Activated T-helper 2 cell treated with anti-CD3 and anti-CD28 coated beads, Interferon-gamma antibody, Interleukin-2, Interleukin-4, amounts not matched to agents 10 μg/mL and 5 μg/mL and 100 μg/mL, durations not matched to agents 14 hours and 24 hours and 36 hours (primary cell): ENCODE data around the gene ZBTB42. TPM values are rescaled to one million over a fixed set of nuclear protein-coding genes. Genes with fewer than 3 reads are reported as not detected.

ENCODE experiments used
- DNase-seq: peaks from one replicate; pipeline ENCODE4 v3.0.0; 2021; ENCODE audit warnings: low spot score
- H3K27ac Mint-ChIP-seq: one replicate; pipeline ENCODE4 v1.8.0; 2021; ENCODE audit warnings: mixed read lengths
- H3K27me3 Mint-ChIP-seq: one replicate; pipeline ENCODE4 v1.8.0; 2021; ENCODE audit warnings: low read depth, mixed read lengths
- H3K36me3 Mint-ChIP-seq: one replicate; pipeline ENCODE4 v1.8.0; 2021; ENCODE audit warnings: low read depth, mixed read lengths
- H3K4me1 Mint-ChIP-seq: one replicate; pipeline ENCODE4 v1.8.0; 2021; ENCODE audit warnings: low read depth, mixed read lengths
- H3K4me3 Mint-ChIP-seq: one replicate; pipeline ENCODE4 v1.8.0; 2021; ENCODE audit warnings: low read depth, mild to moderate bottlenecking, moderate library complexity, mixed read lengths
- H3K9me3 Mint-ChIP-seq: one replicate; pipeline ENCODE4 v1.8.0; 2021; ENCODE audit warnings: mixed read lengths
- intact Hi-C: fragments of 100-400 bp; cut with micrococcal nuclease; formaldehyde crosslinking; loops from one replicate; pipeline ENCODE4 v1.15.1; 2023
- total RNA-seq: library from RNA; stranded (reverse); gene quantifications from 2 replicates; pipeline ENCODE4 v1.2.3, GENCODE V29; 2022

The ZBTB42 gene
- total RNA-seq, 1 donor from 2014 or later: 5.4 TPM

- H3K4me1 Mint-ChIP-seq: peaks cover 14% of the 10 kb centered on the region
- H3K36me3 Mint-ChIP-seq: peaks cover 37% of the 10 kb centered on the region
- no peaks in the 10 kb centered on the region for H3K27me3 Mint-ChIP-seq
- H3K9me3 Mint-ChIP-seq: no peaks in the 10 kb centered on the region
- intact Hi-C loops: loop anchor here (10.0 kb wide), 1 partner anchor 266 kb away; the partner anchor contains the start of gene CDCA4
- no peak overlapping the region for H3K27ac Mint-ChIP-seq
- no peak for DNase-seq
- no peak overlapping the region for H3K4me3 Mint-ChIP-seq
Observed at GRCh38 chr14:104758981-104759969, 41.6 kb upstream of the ZBTB42 start.

- Mint-ChIP-seq H3K9me3 (no peaks in the 10 kb centered on the region), H3K27me3 (no peaks in the 10 kb centered on the region), H3K4me1 (peaks cover 4% of the 10 kb centered on the region), H3K27ac (no peak overlapping the region), H3K36me3 (peaks cover 15% of the 10 kb centered on the region), H3K4me3 (no peak overlapping the region)
- DNase-seq: no peak
- intact Hi-C loops: loop anchor here (5.0 kb wide), 1 partner anchor 102 kb away; the partner anchor contains the start of gene CEP170B
Observed at GRCh38 chr14:104765517-104765916, 35.4 kb upstream of the ZBTB42 start.

DNA sequence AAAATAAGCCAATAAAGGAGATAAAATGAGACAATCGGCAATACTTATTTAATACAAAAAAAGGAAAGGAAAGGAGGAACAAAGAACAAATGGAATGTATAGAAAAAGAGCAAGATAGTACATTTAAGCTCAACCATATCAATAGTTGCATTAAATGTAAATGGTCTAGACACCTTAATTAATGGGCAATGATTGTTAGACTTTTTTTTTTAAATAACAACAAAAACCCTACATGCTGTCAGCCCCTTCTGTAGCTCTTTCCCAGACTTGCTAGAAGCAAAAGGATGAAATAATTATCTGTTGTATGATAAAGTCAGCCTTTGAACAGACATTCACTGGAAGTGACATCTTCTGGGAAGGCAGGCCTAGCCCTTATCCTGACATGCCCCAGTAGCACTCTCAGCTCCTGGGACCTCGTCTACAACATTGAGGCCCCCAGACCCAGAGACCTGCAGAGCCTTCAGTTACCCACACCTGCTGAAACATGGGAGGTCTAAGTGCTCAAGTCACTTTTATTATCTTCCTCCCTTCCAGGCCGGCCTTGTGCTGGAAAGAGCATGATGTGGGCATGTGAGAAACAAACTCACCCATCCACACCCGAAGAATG, 34.5 kb upstream of the ZBTB42 start:
- H3K27ac Mint-ChIP-seq: no peak overlapping the region
- intact Hi-C loops: loop anchor here (5.0 kb wide), 1 partner anchor 101 kb away; the partner anchor contains the start of gene CEP170B
- no peak for DNase-seq
- H3K27me3 Mint-ChIP-seq: no peaks in the 10 kb centered on the region
- no peak overlapping the region for H3K4me3 Mint-ChIP-seq
- H3K9me3 Mint-ChIP-seq: peaks cover 3% of the 10 kb centered on the region
- H3K4me1 Mint-ChIP-seq: peaks cover 4% of the 10 kb centered on the region
- peaks cover 24% of the 10 kb centered on the region for H3K36me3 Mint-ChIP-seq

DNA sequence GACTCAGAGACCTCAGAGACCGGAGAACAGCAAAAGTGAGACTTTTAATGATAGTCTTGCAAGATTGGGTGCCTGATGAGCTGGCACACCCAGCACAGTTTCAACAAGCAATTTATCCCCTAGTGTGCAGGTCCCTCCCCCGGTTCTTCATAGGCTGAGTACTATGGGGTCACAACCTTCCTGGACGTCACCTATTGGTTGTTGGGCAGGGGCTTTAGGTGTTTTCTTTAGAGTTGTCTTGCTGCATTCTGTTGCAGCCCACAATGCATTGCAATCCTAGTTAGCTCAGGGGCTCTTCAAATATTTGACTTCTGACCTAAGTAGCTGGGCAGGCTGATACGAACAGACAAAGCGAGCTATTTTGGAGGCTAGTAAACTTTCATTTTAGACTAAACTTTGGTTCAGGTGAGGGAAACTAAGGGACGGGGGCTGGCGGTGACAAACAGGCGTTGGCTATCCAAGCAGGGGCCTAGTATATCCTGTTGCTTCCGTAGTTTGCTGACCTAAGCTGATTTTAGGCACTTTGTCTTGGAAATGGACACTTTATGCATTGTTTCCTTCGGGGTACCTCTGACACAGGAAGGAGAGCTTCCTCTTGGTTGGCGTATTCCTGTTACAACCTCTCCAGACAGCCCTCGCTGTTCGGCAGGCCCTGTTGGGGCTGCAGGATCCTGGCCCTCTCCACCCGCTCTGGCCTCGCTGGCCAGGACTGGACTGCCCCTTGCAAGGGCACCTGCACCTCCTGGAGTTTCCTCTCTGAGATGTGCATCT, 33.9 kb upstream of the ZBTB42 start:
- Mint-ChIP-seq H3K27ac (no peak overlapping the region), H3K27me3 (no peaks in the 10 kb centered on the region), H3K4me3 (no peak overlapping the region), H3K36me3 (peaks cover 29% of the 10 kb centered on the region), H3K9me3 (peaks cover 3% of the 10 kb centered on the region), H3K4me1 (peaks cover 4% of the 10 kb centered on the region)
- intact Hi-C loops: loop anchor here (5.0 kb wide), 1 partner anchor 100 kb away; the partner anchor contains the start of gene CEP170B
- no peak for DNase-seq

DNA sequence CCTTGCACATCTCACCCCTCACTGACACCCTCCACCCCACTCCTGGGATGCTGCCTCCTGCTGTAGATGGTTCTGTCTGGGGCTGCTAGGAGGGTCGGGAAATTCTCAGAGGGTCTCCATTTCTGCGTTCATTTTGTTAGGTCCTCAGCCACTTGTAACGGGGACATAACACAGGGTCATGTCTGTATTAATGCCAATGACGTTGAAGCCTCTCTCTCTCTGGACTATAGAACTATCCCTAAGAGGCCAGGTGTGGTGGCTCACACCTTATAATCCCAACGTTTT, 33.3 kb upstream of the ZBTB42 start:
- peaks cover 31% of the 10 kb centered on the region for H3K36me3 Mint-ChIP-seq
- peaks cover 4% of the 10 kb centered on the region for H3K4me1 Mint-ChIP-seq
- no peaks in the 10 kb centered on the region for H3K27me3 Mint-ChIP-seq
- H3K27ac Mint-ChIP-seq: no peak overlapping the region
- DNase-seq: no peak
- H3K4me3 Mint-ChIP-seq: no peak overlapping the region
- H3K9me3 Mint-ChIP-seq: peaks cover 3% of the 10 kb centered on the region
- intact Hi-C loops: loop anchor here (5.0 kb wide), 1 partner anchor 100 kb away; the partner anchor contains the start of gene CEP170B

- H3K4me3 Mint-ChIP-seq: no peak overlapping the region
- H3K4me1 Mint-ChIP-seq: peaks cover 4% of the 10 kb centered on the region
- H3K27ac Mint-ChIP-seq: no peak overlapping the region
- peaks cover 41% of the 10 kb centered on the region for H3K36me3 Mint-ChIP-seq
- intact Hi-C loops: loop anchor here (1.0 to 5.0 kb wide), 3 partner anchors 16 to 99 kb away; partner anchors contain the start of genes CEP170B and SIVA1
- H3K27me3 Mint-ChIP-seq: no peaks in the 10 kb centered on the region
- H3K9me3 Mint-ChIP-seq: peaks cover 3% of the 10 kb centered on the region
- peak; percentile 84 for DNase-seq
Observed at GRCh38 chr14:104768437-104769323, 32.2 kb upstream of the ZBTB42 start.

- intact Hi-C loops: loop anchor here (2.0 to 5.0 kb wide), 2 partner anchors 17 to 98 kb away; partner anchors contain the start of genes CEP170B and SIVA1
- no peak for DNase-seq
- Mint-ChIP-seq H3K27me3 (no peaks in the 10 kb centered on the region), H3K36me3 (peaks cover 44% of the 10 kb centered on the region), H3K4me3 (no peak overlapping the region), H3K9me3 (peaks cover 3% of the 10 kb centered on the region), H3K4me1 (peaks cover 4% of the 10 kb centered on the region), H3K27ac (peak overlapping the region; percentile 38)
Observed at GRCh38 chr14:104769324-104770071, 31.4 kb upstream of the ZBTB42 start.

- Mint-ChIP-seq H3K9me3 (peaks cover 3% of the 10 kb centered on the region), H3K4me3 (no peak overlapping the region), H3K36me3 (peaks cover 44% of the 10 kb centered on the region), H3K27me3 (no peaks in the 10 kb centered on the region), H3K27ac (no peak overlapping the region), H3K4me1 (peaks cover 4% of the 10 kb centered on the region)
- intact Hi-C loops: no loop called here
- DNase-seq: no peak
Observed at GRCh38 chr14:104770072-104770579, 30.8 kb upstream of the ZBTB42 start.

DNA sequence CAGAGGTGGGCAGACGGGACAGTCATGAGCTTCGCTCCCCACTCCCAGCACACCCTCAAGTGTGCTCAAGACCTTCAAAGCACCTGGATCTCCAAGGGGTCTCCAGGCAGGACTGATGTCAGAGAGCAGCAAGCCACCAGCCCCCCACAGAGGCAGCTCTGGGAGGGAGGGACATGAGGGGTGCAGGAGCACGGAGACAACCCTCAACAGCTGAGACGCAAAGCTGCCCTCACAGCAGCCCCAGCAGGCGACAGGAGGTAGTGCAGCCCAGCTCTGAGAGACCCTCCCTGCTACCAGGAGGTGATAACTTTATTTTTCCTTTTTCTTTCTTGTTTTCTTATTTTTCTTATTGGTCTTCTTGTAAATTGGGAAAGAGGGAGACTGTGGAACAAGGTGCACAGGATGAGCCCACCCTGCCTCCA, 30.0 kb upstream of the ZBTB42 start:
- peaks cover 48% of the 10 kb centered on the region for H3K36me3 Mint-ChIP-seq

GRCh38 chr14:104771374-104771773, 29.5 kb upstream of the ZBTB42 start:
- H3K27ac Mint-ChIP-seq: no peak overlapping the region
- intact Hi-C loops: no loop called here
- no peak overlapping the region for H3K4me3 Mint-ChIP-seq
- peaks cover 53% of the 10 kb centered on the region for H3K36me3 Mint-ChIP-seq
- no peaks in the 10 kb centered on the region for H3K27me3 Mint-ChIP-seq
- peaks cover 3% of the 10 kb centered on the region for H3K9me3 Mint-ChIP-seq
- peaks cover 4% of the 10 kb centered on the region for H3K4me1 Mint-ChIP-seq
- no peak for DNase-seq

More for the DNA sequence above, 30.0 kb upstream of the ZBTB42 start:
- intact Hi-C loops: no loop called here
- Mint-ChIP-seq H3K9me3 (peaks cover 3% of the 10 kb centered on the region), H3K27me3 (no peaks in the 10 kb centered on the region), H3K4me3 (no peak overlapping the region), H3K4me1 (peaks cover 4% of the 10 kb centered on the region), H3K27ac (no peak overlapping the region)
- no peak for DNase-seq
